Measurements from ENCODE around the gene SPG7. TPM values are rescaled to one million over a fixed set of nuclear protein-coding genes. Genes with fewer than 3 reads are reported as not detected.

SPG7 gene
- total and polyA plus RNA-seq, 4 donors = 81.4 to 150 (median 113) TPM

GRCh38 chr16:89540557-89540956, 32.4 kb downstream of the SPG7 start:
- no peaks in the 10 kb centered on the region for H3K27me3 ChIP-seq (ENCODE audit: control insufficient read depth, insufficient read depth, low read length)
- no peak overlapping the region for H3K4me3 ChIP-seq (ENCODE audit: low read depth, low read length)
- peaks cover 25% of the 10 kb centered on the region for H3K4me1 ChIP-seq (ENCODE audit: control insufficient read depth, insufficient read depth, low read length)
- no peak overlapping the region for H3K27ac ChIP-seq (ENCODE audit: low read depth, low read length)
- DNase-seq (ENCODE audit: low read depth in 4 of 6, low spot score in 6 of 6) = no peak
- 94% methylated on average over 12 of the region's 13 CpGs for WGBS (ENCODE audit: insufficient coverage)
- no peaks in the 10 kb centered on the region for H3K9me3 ChIP-seq (ENCODE audit: control insufficient read depth, insufficient read depth, low read length)
- peaks cover 87% of the 10 kb centered on the region for H3K36me3 ChIP-seq (ENCODE audit: control insufficient read depth, insufficient read depth, low read length)

GRCh38 chr16:89541792-89542191, 33.6 kb downstream of the SPG7 start:
- Histone ChIP-seq H3K36me3 (ENCODE audit: control insufficient read depth, insufficient read depth, low read length) (peaks cover 88% of the 10 kb centered on the region), H3K4me3 (ENCODE audit: low read depth, low read length) (no peak overlapping the region), H3K27me3 (ENCODE audit: control insufficient read depth, insufficient read depth, low read length) (no peaks in the 10 kb centered on the region), H3K27ac (ENCODE audit: low read depth, low read length) (no peak overlapping the region), H3K4me1 (ENCODE audit: control insufficient read depth, insufficient read depth, low read length) (peaks cover 17% of the 10 kb centered on the region), H3K9me3 (ENCODE audit: control insufficient read depth, insufficient read depth, low read length) (no peaks in the 10 kb centered on the region)
- no peak for DNase-seq (ENCODE audit: low read depth in 4 of 6, low spot score in 6 of 6)
- WGBS (ENCODE audit: insufficient coverage) = 89% methylated on average over 21 of the region's 21 CpGs

GRCh38 chr16:89544113-89544512, 35.9 kb downstream of the SPG7 start:
- DNase-seq (ENCODE audit: low read depth in 4 of 6, low spot score in 6 of 6) = no peak
- 90% methylated on average over 11 of the region's 11 CpGs for WGBS (ENCODE audit: insufficient coverage)
- Histone ChIP-seq H3K27me3 (ENCODE audit: control insufficient read depth, insufficient read depth, low read length) (no peaks in the 10 kb centered on the region), H3K9me3 (ENCODE audit: control insufficient read depth, insufficient read depth, low read length) (no peaks in the 10 kb centered on the region), H3K36me3 (ENCODE audit: control insufficient read depth, insufficient read depth, low read length) (peaks cover 89% of the 10 kb centered on the region), H3K27ac (ENCODE audit: low read depth, low read length) (no peak overlapping the region), H3K4me1 (ENCODE audit: control insufficient read depth, insufficient read depth, low read length) (no peaks in the 10 kb centered on the region), H3K4me3 (ENCODE audit: low read depth, low read length) (no peak overlapping the region)

- Histone ChIP-seq H3K27ac (ENCODE audit: low read depth, low read length) (no peak overlapping the region), H3K36me3 (ENCODE audit: control insufficient read depth, insufficient read depth, low read length) (peaks cover 94% of the 10 kb centered on the region)
- WGBS (ENCODE audit: insufficient coverage) = 95% methylated on average over 13 of the region's 13 CpGs
These were observed 36.5 kb downstream of the SPG7 start for GRCh38 chr16:89544713-89545043.

GRCh38 chr16:89545044-89545830, 37.0 kb downstream of the SPG7 start:
- no peak for DNase-seq (ENCODE audit: low read depth in 4 of 6, low spot score in 6 of 6)
- no peaks in the 10 kb centered on the region for H3K9me3 ChIP-seq (ENCODE audit: control insufficient read depth, insufficient read depth, low read length)
- no peaks in the 10 kb centered on the region for H3K4me1 ChIP-seq (ENCODE audit: control insufficient read depth, insufficient read depth, low read length)
- H3K36me3 ChIP-seq (ENCODE audit: control insufficient read depth, insufficient read depth, low read length) = peaks cover 95% of the 10 kb centered on the region
- no peak overlapping the region for H3K4me3 ChIP-seq (ENCODE audit: low read depth, low read length)
- H3K27me3 ChIP-seq (ENCODE audit: control insufficient read depth, insufficient read depth, low read length) = no peaks in the 10 kb centered on the region
- no peak overlapping the region for H3K27ac ChIP-seq (ENCODE audit: low read depth, low read length)
- WGBS (ENCODE audit: insufficient coverage) = 84% methylated on average over 14 of the region's 17 CpGs

More at GRCh38 chr16:89544713-89545043, 36.5 kb downstream of the SPG7 start:
- no peaks in the 10 kb centered on the region for H3K27me3 ChIP-seq (ENCODE audit: control insufficient read depth, insufficient read depth, low read length)
- no peak for DNase-seq (ENCODE audit: low read depth in 4 of 6, low spot score in 6 of 6)
- no peaks in the 10 kb centered on the region for H3K9me3 ChIP-seq (ENCODE audit: control insufficient read depth, insufficient read depth, low read length)
- no peak overlapping the region for H3K4me3 ChIP-seq (ENCODE audit: low read depth, low read length)
- no peaks in the 10 kb centered on the region for H3K4me1 ChIP-seq (ENCODE audit: control insufficient read depth, insufficient read depth, low read length)

- H3K27ac ChIP-seq (ENCODE audit: low read depth, low read length) = no peak overlapping the region
- no peaks in the 10 kb centered on the region for H3K4me1 ChIP-seq (ENCODE audit: control insufficient read depth, insufficient read depth, low read length)
- H3K27me3 ChIP-seq (ENCODE audit: control insufficient read depth, insufficient read depth, low read length) = no peaks in the 10 kb centered on the region
- H3K9me3 ChIP-seq (ENCODE audit: control insufficient read depth, insufficient read depth, low read length) = no peaks in the 10 kb centered on the region
- 86% methylated on average over 21 of the region's 26 CpGs for WGBS (ENCODE audit: insufficient coverage)
- no peak overlapping the region for H3K4me3 ChIP-seq (ENCODE audit: low read depth, low read length)
- H3K36me3 ChIP-seq (ENCODE audit: control insufficient read depth, insufficient read depth, low read length) = peaks cover 98% of the 10 kb centered on the region
- DNase-seq (ENCODE audit: low read depth in 4 of 6, low spot score in 6 of 6) = no peak
These were observed 37.8 kb downstream of the SPG7 start for GRCh38 chr16:89545831-89546574.

- Histone ChIP-seq H3K27ac (ENCODE audit: low read depth, low read length) (no peak overlapping the region), H3K27me3 (ENCODE audit: control insufficient read depth, insufficient read depth, low read length) (no peaks in the 10 kb centered on the region), H3K4me3 (ENCODE audit: low read depth, low read length) (no peak overlapping the region), H3K36me3 (ENCODE audit: control insufficient read depth, insufficient read depth, low read length) (peaks cover 99% of the 10 kb centered on the region), H3K4me1 (ENCODE audit: control insufficient read depth, insufficient read depth, low read length) (no peaks in the 10 kb centered on the region), H3K9me3 (ENCODE audit: control insufficient read depth, insufficient read depth, low read length) (no peaks in the 10 kb centered on the region)
- WGBS (ENCODE audit: insufficient coverage) = 97% methylated on average over 15 of the region's 19 CpGs
- no peak for DNase-seq (ENCODE audit: low read depth in 4 of 6, low spot score in 6 of 6)
These were observed 38.6 kb downstream of the SPG7 start for GRCh38 chr16:89546781-89547180.

GRCh38 chr16:89547291-89547690, 39.1 kb downstream of the SPG7 start:
- Histone ChIP-seq H3K27me3 (ENCODE audit: control insufficient read depth, insufficient read depth, low read length) (no peaks in the 10 kb centered on the region), H3K36me3 (ENCODE audit: control insufficient read depth, insufficient read depth, low read length) (peaks cover 99% of the 10 kb centered on the region), H3K27ac (ENCODE audit: low read depth, low read length) (no peak overlapping the region), H3K4me3 (ENCODE audit: low read depth, low read length) (no peak overlapping the region), H3K4me1 (ENCODE audit: control insufficient read depth, insufficient read depth, low read length) (no peaks in the 10 kb centered on the region), H3K9me3 (ENCODE audit: control insufficient read depth, insufficient read depth, low read length) (no peaks in the 10 kb centered on the region)
- no peak for DNase-seq (ENCODE audit: low read depth in 4 of 6, low spot score in 6 of 6)
- WGBS (ENCODE audit: insufficient coverage) = 94% methylated on average over 8 of the region's 17 CpGs

- WGBS (ENCODE audit: insufficient coverage) = 96% methylated on average over 18 of the region's 20 CpGs
- no peaks in the 10 kb centered on the region for H3K9me3 ChIP-seq (ENCODE audit: control insufficient read depth, insufficient read depth, low read length)
- H3K36me3 ChIP-seq (ENCODE audit: control insufficient read depth, insufficient read depth, low read length) = peaks cover 99% of the 10 kb centered on the region
- no peaks in the 10 kb centered on the region for H3K4me1 ChIP-seq (ENCODE audit: control insufficient read depth, insufficient read depth, low read length)
- DNase-seq (ENCODE audit: low read depth in 4 of 6, low spot score in 6 of 6) = no peak
- H3K4me3 ChIP-seq (ENCODE audit: low read depth, low read length) = no peak overlapping the region
- no peaks in the 10 kb centered on the region for H3K27me3 ChIP-seq (ENCODE audit: control insufficient read depth, insufficient read depth, low read length)
- H3K27ac ChIP-seq (ENCODE audit: low read depth, low read length) = no peak overlapping the region
These were observed 39.7 kb downstream of the SPG7 start for GRCh38 chr16:89547860-89548259.
